ENCODE measurements around the gene DGKG. TPM values are rescaled to one million over a fixed set of nuclear protein-coding genes. Genes with fewer than 3 reads are reported as not detected.
A peak's percentile ranks its signal among the peaks of the same experiment; 100 is the strongest.

Gene DGKG
- total and polyA plus RNA-seq, 7 donors, result 3.6 to 12.1 (median 8.0) TPM

DNA sequence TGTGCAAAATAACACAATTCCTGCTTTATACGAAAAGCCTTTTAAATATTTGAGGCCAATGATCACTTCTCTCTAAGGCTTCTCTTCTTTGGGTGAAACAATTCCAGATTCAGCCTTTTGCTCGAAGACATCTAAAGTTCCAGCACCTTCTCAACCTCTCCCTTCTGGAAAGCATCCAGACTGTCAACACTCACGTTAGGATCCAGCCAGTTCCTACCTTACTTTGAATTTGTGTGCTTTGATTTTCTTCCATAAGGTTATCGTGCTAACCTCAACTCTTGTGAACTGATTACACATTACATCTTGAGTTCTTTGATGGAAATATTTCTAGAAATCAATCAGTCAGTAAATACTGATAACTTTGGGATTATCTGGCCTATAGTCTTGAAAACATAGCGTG is 127.9 kb downstream of the DGKG start:
- WGBS, 3 donors, result 78 to 90% (median 84%) methylated on average over 5 of the region's 5 CpGs

DNA sequence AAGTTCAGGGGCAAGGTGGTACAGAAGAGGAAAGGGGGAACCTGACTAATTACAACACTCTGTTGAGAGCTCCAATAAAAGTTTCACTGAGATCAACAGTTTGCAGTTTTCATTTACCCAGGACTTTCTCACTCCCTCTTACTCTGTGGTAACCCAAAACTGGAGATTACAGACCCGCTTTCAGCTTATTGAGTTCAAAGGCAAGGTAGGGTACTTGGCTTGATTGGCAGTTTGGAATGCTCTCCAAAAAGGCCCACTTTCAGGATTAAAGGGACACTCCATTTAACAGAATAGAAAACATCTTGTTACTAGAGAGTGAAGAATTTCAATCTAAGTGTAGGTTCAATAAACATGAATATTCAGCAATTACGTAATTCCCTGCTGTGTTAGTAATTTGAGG is 135.6 kb downstream of the DGKG start:
- Histone ChIP-seq H3K4me1 (peaks cover 51% of the 10 kb centered on the region), H3K9me3 (no peaks in the 10 kb centered on the region), H3K4me3 (no peak overlapping the region), H3K27me3 (ENCODE audit: insufficient read depth in 3 of 3, low read length in 2 of 3) (no peaks in the 10 kb centered on the region), H3K36me3 (ENCODE audit: insufficient read depth in 1 of 2, low read depth in 1 of 2) (no peaks in the 10 kb centered on the region), H3K27ac (no peak overlapping the region)
- ATAC-seq, result no peak
- TF ChIP-seq, protein P1, sequence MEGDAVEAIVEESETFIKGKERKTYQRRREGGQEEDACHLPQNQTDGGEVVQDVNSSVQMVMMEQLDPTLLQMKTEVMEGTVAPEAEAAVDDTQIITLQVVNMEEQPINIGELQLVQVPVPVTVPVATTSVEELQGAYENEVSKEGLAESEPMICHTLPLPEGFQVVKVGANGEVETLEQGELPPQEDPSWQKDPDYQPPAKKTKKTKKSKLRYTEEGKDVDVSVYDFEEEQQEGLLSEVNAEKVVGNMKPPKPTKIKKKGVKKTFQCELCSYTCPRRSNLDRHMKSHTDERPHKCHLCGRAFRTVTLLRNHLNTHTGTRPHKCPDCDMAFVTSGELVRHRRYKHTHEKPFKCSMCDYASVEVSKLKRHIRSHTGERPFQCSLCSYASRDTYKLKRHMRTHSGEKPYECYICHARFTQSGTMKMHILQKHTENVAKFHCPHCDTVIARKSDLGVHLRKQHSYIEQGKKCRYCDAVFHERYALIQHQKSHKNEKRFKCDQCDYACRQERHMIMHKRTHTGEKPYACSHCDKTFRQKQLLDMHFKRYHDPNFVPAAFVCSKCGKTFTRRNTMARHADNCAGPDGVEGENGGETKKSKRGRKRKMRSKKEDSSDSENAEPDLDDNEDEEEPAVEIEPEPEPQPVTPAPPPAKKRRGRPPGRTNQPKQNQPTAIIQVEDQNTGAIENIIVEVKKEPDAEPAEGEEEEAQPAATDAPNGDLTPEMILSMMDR (IDR thresholded peaks at IDR 0.05), result no peak
- DNase-seq, result no peak
- 94 to 98% (median 97%) methylated on average over 2 of the region's 2 CpGs for WGBS, 3 donors
- intact Hi-C loops (cut with DNase I), result no loop called here

More for the DNA sequence above, 127.9 kb downstream of the DGKG start:
- ATAC-seq (no peak), DNase-seq (no peak)
- Histone ChIP-seq H3K4me1 (peaks cover 48% of the 10 kb centered on the region), H3K27ac (no peak overlapping the region), H3K36me3 (ENCODE audit: insufficient read depth in 1 of 2, low read depth in 1 of 2) (no peaks in the 10 kb centered on the region), H3K4me3 (no peak overlapping the region), H3K27me3 (ENCODE audit: insufficient read depth in 3 of 3, low read length in 2 of 3) (no peaks in the 10 kb centered on the region), H3K9me3 (no peaks in the 10 kb centered on the region)
- TF ChIP-seq, protein P1 (IDR thresholded peaks at IDR 0.05), result no peak
- intact Hi-C loops (cut with DNase I), result no loop called here

DNA sequence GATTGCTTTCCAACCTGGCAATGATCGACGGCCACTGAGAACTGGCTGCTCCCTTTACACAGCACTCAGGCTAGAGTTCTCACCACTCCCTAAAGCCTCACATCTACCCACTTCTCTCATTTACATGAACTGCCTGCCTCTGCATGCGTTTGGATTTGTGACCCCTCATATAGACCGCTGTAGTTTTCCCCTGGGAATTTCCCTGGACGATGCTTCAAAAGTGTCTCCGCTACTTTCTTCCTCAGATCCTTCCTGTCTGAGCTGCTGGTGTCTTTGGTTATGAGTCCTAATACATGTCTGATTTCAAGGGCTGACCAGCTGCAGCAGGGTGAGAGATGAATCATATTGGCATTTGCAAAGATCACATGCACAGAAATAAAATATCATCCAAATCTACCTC is 136.4 kb downstream of the DGKG start:
- intact Hi-C loops (cut with DNase I), result no loop called here
- no peaks in the 10 kb centered on the region for H3K36me3 ChIP-seq (ENCODE audit: insufficient read depth in 1 of 2, low read depth in 1 of 2)

DNA sequence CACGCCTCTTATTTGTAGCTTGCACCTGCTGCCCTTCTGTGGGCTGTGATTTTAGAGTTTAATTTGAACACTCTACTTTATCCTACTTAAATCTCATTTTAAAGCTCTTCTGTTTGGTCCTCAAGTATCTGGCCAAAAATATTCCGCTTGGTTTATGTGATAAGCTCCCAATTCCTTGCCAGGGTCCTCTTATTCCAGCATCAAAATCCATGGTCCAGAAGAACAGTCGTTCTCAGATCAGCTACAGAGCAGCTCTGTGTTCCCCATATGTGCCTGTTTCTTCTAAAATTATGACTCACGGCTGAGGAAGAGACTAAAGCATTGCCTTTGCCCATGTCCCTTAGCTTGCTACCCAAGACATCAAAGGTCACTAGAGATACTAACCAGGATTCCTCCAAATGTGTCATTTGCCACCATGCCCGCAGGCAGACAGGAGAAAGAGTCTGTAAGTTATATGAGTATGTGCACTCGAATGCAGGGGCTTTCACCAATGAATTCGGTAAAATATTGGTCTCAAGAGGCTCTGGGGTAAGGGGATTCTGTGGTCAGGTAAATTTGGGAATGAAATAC is 137.9 kb downstream of the DGKG start:
- DNase-seq, result no peak
- no peaks in the 10 kb centered on the region for H3K9me3 ChIP-seq
- ATAC-seq, result no peak

More for the DNA sequence above, 136.4 kb downstream of the DGKG start:
- Histone ChIP-seq H3K27me3 (ENCODE audit: insufficient read depth in 3 of 3, low read length in 2 of 3) (no peaks in the 10 kb centered on the region), H3K9me3 (no peaks in the 10 kb centered on the region), H3K27ac (peak overlapping the region; percentile 75), H3K4me3 (no peak overlapping the region), H3K4me1 (peaks cover 59% of the 10 kb centered on the region)
- TF ChIP-seq, protein P1 (IDR thresholded peaks at IDR 0.05), result no peak
- ATAC-seq (peak in 2 of 4 donors; percentile 17 to 27), DNase-seq (no peak)
- 20 to 30% (median 21%) methylated on average over 6 of the region's 6 CpGs for WGBS, 3 donors

More for the DNA sequence above, 137.9 kb downstream of the DGKG start:
- 75 to 91% (median 79%) methylated on average over 7 of the region's 7 CpGs for WGBS, 3 donors
- Histone ChIP-seq H3K4me1 (peaks cover 74% of the 10 kb centered on the region), H3K36me3 (ENCODE audit: insufficient read depth in 1 of 2, low read depth in 1 of 2) (no peaks in the 10 kb centered on the region), H3K27me3 (ENCODE audit: insufficient read depth in 3 of 3, low read length in 2 of 3) (no peaks in the 10 kb centered on the region), H3K4me3 (no peak overlapping the region), H3K27ac (peak overlapping the region; percentile 30)
- intact Hi-C loops (cut with DNase I), result no loop called here
- TF ChIP-seq, protein P1 (IDR thresholded peaks at IDR 0.05), result no peak

All from psoas muscle (tissue), 8 donors.